HFFc6 (cell line): Measurements from ENCODE around the gene SYT7. TPM values are rescaled to one million over a fixed set of nuclear protein-coding genes. Genes with fewer than 3 reads are reported as not detected.

Experiments
- DNase-seq: peaks from one replicate; pipeline ENCODE4 v3.0.0-alpha.2; 2018
- H3K27ac Mint-ChIP-seq: 2 replicates; pipeline ENCODE4 v1.8.0; 2020; ENCODE audit warnings: mild to moderate bottlenecking, mixed read lengths
- H3K27me3 Mint-ChIP-seq: 2 replicates; pipeline ENCODE4 v1.8.0; 2021; ENCODE audit warnings: mild to moderate bottlenecking, moderate library complexity, mixed read lengths; ENCODE audit not compliant: insufficient read depth
- H3K36me3 Mint-ChIP-seq: 2 replicates; pipeline ENCODE4 v1.8.0; 2021; ENCODE audit warnings: low read depth, mixed read lengths
- H3K4me1 Mint-ChIP-seq: 2 replicates; pipeline ENCODE4 v1.8.0; 2020; ENCODE audit warnings: low read depth, mixed read lengths
- H3K4me3 Mint-ChIP-seq: 2 replicates; pipeline ENCODE4 v1.8.0; 2020; ENCODE audit warnings: mild to moderate bottlenecking, moderate library complexity, mixed read lengths
- H3K9me3 Mint-ChIP-seq: 2 replicates; pipeline ENCODE4 v1.8.0; 2020; ENCODE audit warnings: mild to moderate bottlenecking, mixed read lengths
- total RNA-seq, 6 experiments: library from RNA; stranded (reverse); fragmentation: NEBNext Ultra II Directional; extraction: Animal tissue kit (Norgen Biotek cat#: 25700); gene quantifications; 2 replicates in 1 of 6; 3 replicates in 5 of 6; pipeline ENCODE4 v1.2.3, GENCODE V29; 2021
- TF ChIP-seq, protein P1 (sequence below): fragments of 200-600 bp; sonication (generic); IDR thresholded peaks from 2 replicates; pipeline ENCODE4 v1.5.0; 2021; ENCODE audit warnings: antibody characterized with exemption, mild to moderate bottlenecking

The SYT7 gene
- total RNA-seq, 6 experiments from 2014 or later = 0.05 to 0.21 (median 0.11) TPM; not detected in 3

DNA sequence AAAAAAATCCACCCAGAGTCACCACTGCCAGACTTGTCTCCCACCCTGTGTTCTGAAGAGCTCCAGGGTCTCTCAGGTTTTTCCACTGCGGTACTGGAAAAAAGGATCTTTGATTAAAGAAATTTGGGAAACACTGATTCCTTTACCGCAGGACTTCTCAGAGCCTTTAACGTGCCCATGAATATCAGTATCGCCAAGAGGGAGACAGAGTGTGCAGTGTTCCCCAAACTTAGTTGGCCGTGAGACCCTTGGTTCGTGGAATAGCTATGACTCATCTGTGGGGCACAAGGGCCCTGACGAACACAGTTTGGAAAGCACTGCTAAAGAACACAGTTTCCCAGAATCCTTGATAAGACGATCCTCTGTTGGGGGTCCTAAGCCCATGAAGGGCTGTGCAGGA lies 31.7 kb downstream of the SYT7 start:
- TF ChIP-seq, protein P1, sequence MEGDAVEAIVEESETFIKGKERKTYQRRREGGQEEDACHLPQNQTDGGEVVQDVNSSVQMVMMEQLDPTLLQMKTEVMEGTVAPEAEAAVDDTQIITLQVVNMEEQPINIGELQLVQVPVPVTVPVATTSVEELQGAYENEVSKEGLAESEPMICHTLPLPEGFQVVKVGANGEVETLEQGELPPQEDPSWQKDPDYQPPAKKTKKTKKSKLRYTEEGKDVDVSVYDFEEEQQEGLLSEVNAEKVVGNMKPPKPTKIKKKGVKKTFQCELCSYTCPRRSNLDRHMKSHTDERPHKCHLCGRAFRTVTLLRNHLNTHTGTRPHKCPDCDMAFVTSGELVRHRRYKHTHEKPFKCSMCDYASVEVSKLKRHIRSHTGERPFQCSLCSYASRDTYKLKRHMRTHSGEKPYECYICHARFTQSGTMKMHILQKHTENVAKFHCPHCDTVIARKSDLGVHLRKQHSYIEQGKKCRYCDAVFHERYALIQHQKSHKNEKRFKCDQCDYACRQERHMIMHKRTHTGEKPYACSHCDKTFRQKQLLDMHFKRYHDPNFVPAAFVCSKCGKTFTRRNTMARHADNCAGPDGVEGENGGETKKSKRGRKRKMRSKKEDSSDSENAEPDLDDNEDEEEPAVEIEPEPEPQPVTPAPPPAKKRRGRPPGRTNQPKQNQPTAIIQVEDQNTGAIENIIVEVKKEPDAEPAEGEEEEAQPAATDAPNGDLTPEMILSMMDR = no peak
- Mint-ChIP-seq H3K27ac (no peak overlapping the region), H3K4me3 (no peak overlapping the region), H3K9me3 (no peaks in the 10 kb centered on the region), H3K4me1 (peaks cover 22% of the 10 kb centered on the region), H3K27me3 (peaks cover 31% of the 10 kb centered on the region), H3K36me3 (peaks cover under 1% of the 10 kb centered on the region; the same call in 1 of the 2 replicates)
- no peak for DNase-seq

- Mint-ChIP-seq H3K4me3 (no peak overlapping the region), H3K27me3 (peaks cover 18% of the 10 kb centered on the region), H3K4me1 (peaks cover 23% of the 10 kb centered on the region), H3K9me3 (no peaks in the 10 kb centered on the region), H3K27ac (no peak overlapping the region), H3K36me3 (peaks cover 4% of the 10 kb centered on the region; the same call in 1 of the 2 replicates)
- DNase-seq = no peak
- TF ChIP-seq, protein P1 = no peak
Observed at GRCh38 chr11:61547246-61547645, 33.6 kb downstream of the SYT7 start.

GRCh38 chr11:61546663-61547062 lies 34.2 kb downstream of the SYT7 start:
- Mint-ChIP-seq H3K27ac (no peak overlapping the region), H3K27me3 (peaks cover 20% of the 10 kb centered on the region), H3K4me1 (peaks cover 22% of the 10 kb centered on the region), H3K36me3 (peaks cover 4% of the 10 kb centered on the region; the same call in 1 of the 2 replicates), H3K9me3 (no peaks in the 10 kb centered on the region), H3K4me3 (no peak overlapping the region)
- TF ChIP-seq, protein P1 = no peak
- no peak for DNase-seq

DNA sequence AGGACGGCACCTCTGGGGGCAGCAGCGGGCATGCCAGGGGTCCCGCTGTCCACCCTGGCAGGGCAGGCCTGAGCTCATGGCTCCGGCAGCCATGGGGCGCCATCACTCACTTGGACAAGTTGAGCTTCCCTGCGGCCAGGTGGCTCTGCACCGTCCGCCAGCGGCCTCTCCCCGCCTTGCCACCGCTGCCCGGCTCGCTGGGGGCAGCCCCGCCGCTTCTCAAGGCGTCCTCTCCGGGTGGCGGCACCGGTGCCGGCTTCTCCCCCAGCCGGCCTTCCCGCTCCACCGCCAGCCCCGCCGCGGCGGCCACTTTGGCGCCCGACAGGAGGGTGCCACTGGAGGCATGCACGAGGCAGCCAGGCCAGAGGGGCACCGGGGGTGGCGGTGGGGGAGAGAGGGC lies 35.0 kb downstream of the SYT7 start:
- Mint-ChIP-seq H3K4me3 (no peak overlapping the region), H3K36me3 (peaks cover 4% of the 10 kb centered on the region; the same call in 1 of the 2 replicates), H3K9me3 (no peaks in the 10 kb centered on the region), H3K4me1 (peaks cover 24% of the 10 kb centered on the region), H3K27me3 (peaks cover 22% of the 10 kb centered on the region), H3K27ac (no peak overlapping the region)
- TF ChIP-seq, protein P1 = no peak
- DNase-seq = no peak

GRCh38 chr11:61545341-61545740 lies 35.5 kb downstream of the SYT7 start:
- Mint-ChIP-seq H3K4me1 (peaks cover 27% of the 10 kb centered on the region), H3K27me3 (peaks cover 24% of the 10 kb centered on the region), H3K4me3 (no peak overlapping the region), H3K27ac (no peak overlapping the region), H3K36me3 (peaks cover 4% of the 10 kb centered on the region; the same call in 1 of the 2 replicates), H3K9me3 (no peaks in the 10 kb centered on the region)
- DNase-seq = no peak
- TF ChIP-seq, protein P1 = peak; percentile 67
